Measurements from ENCODE around the gene NCOR2.
A peak's percentile ranks its signal among the peaks of the same experiment; 100 is the strongest.

NCOR2 gene

DNA sequence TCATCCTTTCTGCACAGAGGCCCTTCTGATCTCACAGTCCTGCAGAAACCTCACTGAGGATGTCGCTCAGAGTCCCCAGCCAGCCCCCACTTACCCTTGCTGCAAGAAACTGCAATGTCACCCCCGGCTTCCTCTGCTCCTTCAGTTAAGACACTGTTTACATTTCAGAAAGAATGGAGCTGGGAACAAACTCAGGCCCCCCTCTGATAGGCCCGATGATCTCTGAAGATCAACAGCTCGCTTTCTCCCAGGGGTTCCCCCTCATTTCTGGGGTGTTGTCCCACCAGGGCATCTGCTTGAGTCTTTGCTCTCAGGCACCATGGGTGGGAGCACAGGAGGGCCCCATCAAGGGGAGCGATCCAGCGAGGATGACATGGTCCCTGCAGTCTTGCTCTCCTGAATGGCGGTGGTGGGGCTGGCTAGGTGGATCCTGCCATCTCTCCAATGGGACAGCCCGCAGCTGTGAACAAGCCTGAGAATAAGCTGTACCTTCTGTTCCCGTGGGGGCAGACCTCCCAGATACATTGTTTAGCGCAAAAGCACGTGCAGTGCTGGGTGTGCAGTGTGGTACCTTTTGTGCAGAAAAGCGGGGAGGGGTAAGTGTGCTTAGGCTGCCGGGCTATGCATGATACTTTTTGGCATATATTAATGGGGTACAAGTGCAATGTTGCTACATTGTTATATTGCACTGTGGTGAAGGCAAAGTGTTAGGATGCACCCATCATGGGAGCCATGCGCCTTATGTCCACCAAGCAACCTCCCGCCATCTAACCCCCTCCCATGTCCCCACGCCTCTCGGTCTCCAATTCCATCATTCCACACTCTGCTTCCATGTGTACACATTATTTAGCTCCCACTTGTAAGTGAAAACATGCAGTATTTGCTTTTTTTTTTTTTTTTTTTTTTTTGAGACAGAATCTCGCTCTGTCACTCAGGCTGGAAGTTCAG is 6.7 kb upstream of the NCOR2 start:
- no peak for DNase-seq

DNA sequence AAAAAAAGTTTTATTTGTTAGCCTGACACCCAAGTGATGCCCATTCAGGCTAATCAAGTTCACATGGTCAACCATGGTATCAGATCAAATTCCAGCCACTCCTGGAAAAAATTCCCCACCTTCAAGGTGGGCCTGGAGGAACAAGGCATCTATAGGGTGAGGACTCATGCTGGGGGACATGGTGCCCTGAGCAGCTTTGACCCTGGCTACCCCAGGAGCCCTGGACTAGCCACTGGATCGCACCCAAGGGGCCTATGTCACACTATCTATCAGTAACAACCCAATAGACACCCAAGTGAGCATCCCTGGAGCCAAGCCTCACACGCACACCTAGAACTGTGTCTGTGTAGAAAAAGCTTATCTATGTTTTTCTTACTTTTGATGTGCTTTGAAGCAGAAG is 4.1 kb upstream of the NCOR2 start:
- no peak for DNase-seq

DNA sequence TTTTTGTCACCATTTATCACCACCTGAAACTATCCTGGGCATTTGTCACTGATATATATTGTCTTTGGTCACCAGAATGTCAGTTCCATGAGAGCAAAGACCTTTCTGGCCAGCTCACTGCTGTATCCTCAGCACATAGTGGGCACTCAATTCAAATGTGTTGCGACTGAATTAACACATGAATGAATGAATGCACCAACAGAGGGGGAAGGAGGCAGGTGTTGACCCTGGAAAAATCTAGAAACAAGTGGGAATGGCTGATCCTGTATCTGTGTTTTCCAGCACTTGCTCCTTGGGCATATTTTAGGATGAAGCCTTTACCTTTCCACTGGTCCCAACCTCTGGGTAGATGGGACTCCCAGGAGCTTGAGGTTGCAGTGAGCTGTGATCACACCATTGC is 3.4 kb upstream of the NCOR2 start:
- DNase-seq, result no peak

DNA sequence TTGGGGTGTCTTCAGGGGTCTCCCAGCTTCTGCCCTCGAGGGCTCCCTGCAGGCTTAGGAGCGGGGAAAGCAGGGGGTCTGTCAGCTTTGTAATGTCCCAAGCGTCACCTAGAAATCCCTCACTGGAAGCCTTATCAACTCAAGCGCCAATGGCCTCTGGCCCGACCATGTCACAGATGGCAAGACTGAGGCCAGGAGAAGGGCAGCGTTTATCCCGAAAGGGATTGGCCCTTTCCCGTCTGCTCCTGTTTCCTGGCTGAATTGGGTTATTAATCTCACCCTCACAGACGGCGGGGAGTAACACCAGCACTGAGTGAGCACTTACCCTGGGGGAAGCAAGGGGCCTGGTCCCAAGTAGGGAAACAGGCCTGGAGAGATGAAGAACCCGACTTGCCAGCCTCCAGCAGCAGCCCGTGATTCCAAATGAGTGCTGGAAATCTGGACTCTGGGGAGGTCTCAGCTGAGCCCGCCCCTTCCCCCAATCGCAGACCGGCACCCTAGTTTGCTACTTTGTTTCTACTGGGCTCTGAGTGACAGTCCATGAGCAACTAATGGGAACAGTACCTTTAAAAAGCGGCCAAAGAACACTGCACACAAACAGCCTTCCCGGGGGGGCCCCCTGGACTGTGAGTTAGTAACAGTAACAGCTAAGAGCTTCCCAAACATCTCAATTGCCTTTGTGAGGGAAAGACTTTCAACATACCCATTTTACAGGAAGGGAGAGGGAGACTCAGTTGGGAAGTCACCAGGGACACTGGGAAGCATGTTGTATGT is 2.1 kb upstream of the NCOR2 start:
- no peak for DNase-seq

DNA sequence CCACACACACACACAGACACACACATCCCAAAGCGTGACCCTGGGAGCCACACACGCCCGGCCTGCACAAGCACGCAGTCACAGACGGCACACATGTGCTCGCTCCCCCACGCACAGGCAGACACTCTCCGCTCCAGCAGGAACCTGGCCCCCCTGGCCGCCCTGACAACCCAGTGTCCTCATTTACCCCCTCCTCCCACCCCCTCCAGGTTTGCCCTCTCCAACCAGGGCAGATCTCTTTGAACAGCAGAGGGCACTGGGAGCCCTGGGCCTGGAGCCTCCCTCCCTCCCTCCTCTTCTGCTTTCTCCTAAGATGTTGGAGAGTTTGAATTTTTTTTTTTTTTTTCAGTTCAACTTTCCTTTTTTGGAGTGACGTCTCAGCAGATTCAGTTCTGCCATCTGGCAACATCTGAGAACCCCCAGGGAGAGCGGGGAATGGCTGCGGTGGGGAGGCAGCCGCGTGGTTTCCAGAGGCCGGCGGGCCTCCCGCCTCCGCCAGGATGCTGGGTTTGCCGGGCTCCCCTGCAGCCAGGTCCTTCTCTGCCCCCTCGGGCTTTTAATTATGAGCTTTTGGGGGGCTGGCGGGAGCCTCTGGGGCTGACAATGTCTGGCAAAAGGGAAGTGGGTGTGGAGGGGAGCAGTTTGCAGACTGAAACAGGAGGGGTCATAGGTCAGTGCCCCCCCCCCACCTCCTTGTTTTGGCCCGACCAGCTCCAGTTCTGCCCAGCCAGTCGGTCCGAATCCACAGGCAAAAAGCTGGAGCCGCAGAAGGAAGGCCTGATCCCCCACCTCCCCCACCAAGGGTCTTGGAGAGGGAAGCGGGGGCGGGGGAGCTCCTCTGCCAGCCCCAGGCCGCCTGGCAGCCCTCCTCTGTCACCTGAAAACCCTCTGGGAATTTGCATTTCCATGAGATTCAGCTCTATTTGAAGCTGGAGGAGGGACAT is 1.3 kb upstream of the NCOR2 start:
- peak; percentile 35 for DNase-seq

GRCh38 chr12:124567673-124568373 is 411 bp upstream of the NCOR2 start:
- DNase-seq, result peak; percentile 72

- DNase-seq, result peak; percentile 52
These were observed 1.0 kb downstream of the NCOR2 start for GRCh38 chr12:124566161-124566996.

DNA sequence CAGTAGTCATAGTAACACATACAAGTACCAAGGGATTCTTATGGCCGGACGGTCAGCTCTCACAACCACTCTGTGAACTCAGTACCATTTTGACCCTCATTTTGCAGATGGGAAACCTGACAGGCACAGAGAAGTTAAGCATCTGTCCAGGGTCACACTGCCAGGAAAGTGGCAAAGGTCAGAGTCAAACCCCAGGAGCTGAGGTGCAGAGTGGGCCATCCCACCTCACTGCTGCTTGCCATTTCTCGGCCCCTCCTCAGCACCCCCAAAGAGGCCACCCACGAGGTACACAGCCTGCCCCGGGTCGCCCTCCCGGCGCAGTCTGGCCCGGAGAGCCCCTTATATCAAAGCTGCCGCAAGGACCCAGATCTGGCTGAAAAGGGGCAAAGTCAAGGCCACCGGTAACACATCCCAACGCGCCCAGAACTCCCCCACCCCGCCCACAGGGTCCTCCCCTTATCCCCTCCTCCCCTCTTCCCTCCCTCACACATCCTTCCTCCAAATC is 1.7 kb downstream of the NCOR2 start:
- DNase-seq, result no peak

DNA sequence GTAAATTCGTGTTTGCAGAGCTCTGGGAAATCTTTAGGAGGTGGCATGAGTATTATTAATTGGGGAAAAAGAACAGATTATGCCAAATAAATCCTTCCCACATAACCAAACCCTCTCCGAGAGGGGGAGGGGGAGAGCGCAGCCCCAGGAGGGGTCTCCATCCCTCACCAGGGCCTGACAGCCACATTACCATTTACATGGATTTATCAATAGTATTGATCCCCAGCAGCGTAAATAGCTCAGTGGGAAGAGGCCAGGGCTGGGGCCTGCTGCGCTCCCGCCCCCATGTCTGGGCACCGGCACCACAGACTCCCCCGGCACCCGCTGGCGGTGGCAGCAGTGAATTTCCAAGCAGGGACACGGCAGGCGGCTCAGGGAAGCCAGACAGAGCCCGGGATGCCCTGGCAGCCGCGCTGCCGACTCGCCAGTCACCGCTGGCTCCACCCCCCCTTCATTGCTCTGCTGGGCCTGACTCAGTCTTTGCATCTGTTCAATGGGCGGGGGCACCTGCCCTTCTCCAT is 2.4 kb downstream of the NCOR2 start:
- no peak for DNase-seq

- no peak for DNase-seq
These were observed 3.0 kb downstream of the NCOR2 start for GRCh38 chr12:124564232-124564958.

DNA sequence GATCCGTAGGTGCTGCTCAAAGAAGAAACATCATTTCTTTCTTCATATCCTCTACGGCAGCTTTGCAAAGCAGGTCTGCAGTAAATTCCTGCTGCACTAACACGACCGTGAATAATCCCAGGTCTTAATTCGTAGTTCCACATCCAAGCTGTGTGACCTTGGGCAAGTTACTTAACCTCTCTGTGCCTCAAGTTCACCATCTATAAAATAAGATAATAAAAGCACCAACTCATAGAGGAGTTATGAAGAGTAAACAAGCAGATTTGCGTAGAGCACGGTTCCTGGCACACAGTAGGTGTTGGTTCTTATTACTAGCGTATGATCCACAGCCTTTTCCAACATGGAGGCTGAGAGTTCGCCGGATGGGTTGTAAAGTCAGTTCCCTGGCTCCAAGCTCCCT is 3.6 kb downstream of the NCOR2 start:
- DNase-seq, result no peak

- DNase-seq, result no peak
These were observed 4.0 kb downstream of the NCOR2 start for GRCh38 chr12:124563401-124563800.

DNA sequence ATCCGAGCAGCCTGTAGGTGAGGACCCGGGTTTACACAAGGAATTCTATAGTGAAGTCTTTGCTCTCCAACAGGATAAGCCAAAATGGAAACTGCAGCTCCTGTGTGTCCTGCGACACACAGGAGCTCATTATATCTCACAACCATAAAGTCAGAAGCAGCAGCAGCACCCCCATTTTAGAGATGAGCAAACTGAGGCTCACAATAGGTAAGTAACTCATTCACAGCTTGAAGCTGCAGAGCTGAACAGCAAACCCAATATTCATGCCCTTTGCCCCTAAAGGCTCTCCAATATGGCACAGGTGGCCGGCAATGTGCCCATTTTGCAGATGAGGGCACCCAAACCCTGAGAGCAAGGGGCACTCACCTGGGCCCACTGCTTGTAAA is 4.6 kb downstream of the NCOR2 start:
- DNase-seq, result no peak

- DNase-seq, result no peak
These were observed 5.2 kb downstream of the NCOR2 start for GRCh38 chr12:124562018-124562795.

DNA sequence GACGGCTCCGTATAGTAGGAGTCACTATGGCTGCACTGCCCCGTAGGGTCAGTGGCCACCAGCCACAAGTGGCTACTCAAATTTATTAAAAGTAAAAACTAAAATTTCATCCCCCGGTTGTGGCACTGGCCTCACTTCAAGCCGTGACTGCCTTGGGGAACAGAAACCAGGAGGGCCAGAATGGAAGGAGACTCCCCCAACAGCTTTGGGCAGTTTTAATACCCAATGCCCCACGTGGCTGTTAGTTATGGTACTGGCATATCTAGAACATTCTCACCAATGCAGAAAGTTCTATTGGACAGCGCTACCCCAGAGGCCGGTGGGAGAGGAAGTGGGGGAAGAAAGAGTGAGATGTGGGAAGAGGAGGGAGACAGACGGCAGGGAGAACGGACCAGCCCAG is 6.2 kb downstream of the NCOR2 start:
- no peak for DNase-seq

DNA sequence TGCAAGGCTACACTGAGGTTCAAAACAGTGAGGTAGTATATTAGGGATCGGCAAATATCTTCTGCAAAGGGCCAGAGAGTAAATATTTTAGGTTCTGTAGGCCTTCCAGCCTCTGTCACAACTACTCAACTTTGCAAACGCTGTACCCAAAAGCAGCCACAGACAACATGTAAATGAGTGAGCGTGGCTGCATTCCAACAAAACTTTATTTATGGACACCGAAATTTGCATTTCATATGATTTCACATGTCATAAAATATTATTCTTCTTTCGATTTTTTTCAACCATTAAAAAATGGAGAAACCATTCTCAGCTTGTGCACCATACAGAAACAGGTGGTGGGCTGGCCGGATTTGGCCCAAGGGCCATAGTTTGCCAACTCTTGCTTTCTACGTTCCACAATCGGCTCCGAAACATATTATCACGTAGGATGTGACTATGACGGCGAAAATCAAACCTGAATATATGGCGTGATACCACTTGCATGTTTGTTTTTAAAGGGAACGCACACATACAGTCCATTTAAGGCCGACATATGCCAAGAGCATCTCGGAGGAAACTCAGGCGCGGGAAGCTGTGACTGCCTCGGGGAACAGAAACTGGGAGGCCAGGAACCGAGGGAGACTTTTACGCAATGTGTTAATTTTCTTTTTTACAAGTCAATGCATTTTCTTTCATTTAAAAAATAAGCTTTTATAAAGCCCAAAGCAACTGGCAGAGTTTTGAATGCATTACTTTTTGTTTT is 7.1 kb downstream of the NCOR2 start:
- DNase-seq, result no peak

GRCh38 chr12:124559182-124560017 is 8.0 kb downstream of the NCOR2 start:
- DNase-seq, result no peak

- no peak for DNase-seq
These were observed 9.1 kb downstream of the NCOR2 start for GRCh38 chr12:124558313-124558712.
